Nephron (organoid): ENCODE results near the gene MDP1.

Experiments
- H3K27ac Mint-ChIP-seq, 3 experiments: 2 replicates each; pipeline ENCODE4 v1.8.0; 2020; ENCODE audit warnings: mixed read lengths in 3 of 3, mild to moderate bottlenecking in 2 of 3, moderate library complexity in 1 of 3
- H3K27me3 Mint-ChIP-seq: 2 replicates; pipeline ENCODE4 v1.8.0; 2021; ENCODE audit warnings: low read depth, mild to moderate bottlenecking, moderate library complexity, mixed read lengths
- H3K36me3 Mint-ChIP-seq: 2 replicates; pipeline ENCODE4 v1.8.0; 2020; ENCODE audit warnings: low read depth, mixed read lengths
- H3K4me1 Mint-ChIP-seq: 2 replicates; pipeline ENCODE4 v1.8.0; 2020; ENCODE audit warnings: mixed read lengths
- H3K4me3 Mint-ChIP-seq, 3 experiments: 2 replicates each; pipeline ENCODE4 v1.8.0; 2020; ENCODE audit warnings: mild to moderate bottlenecking in 3 of 3, mixed read lengths in 3 of 3, moderate library complexity in 2 of 3
- H3K9me3 Mint-ChIP-seq: 2 replicates; pipeline ENCODE4 v1.8.0; 2020; ENCODE audit warnings: mixed read lengths
- TF ChIP-seq, protein P1 (sequence below), 3 experiments: fragments of 200-600 bp; sonication (generic); IDR thresholded peaks; one replicate each; pipeline ENCODE4 v1.5.0; 2021; ENCODE audit warnings: antibody characterized with exemption in 3 of 3; ENCODE audit not compliant: unreplicated experiment in 3 of 3

The MDP1 gene

DNA sequence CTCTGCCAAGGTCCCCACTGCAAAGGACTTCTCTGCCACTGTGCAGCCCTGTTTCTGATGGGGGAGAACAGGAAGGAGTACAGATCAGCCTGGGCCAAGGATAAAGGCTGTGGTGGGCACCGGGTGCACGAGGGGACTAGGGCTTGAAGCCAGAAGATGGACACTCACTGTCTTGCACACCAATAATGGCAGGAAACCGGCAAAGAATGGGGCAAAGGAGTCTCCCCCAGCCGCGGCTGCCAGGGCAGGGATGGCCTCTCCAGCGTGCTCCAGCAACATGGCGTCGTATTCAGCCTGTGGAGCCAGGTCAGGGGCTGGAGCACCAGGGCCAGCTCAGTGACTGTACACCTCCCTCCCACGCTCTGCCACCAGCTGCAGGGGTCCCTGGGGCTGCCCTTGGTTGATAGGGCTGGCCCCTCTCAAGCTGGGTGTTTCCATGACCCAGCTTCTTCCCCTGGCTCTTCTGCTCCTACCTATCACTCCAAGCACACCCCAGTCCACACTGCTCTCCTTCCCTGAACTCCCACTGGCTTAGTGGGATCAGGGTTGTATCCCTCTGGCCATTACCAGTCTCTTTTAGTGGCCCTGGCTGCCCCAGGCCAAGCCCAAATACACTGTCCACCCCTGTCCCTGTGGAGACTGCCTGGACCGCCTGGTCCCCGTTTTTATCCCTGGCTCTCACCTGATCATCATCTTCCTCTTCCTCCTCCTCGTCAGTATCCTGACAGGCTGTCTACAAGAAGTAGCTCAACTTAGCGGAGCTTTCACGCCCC lies 33.6 kb downstream of the MDP1 start:
- Mint-ChIP-seq H3K27ac (peak overlapping the region in 1 of 3 experiments; percentile 63), H3K9me3 (no peaks in the 10 kb centered on the region), H3K27me3 (no peaks in the 10 kb centered on the region), H3K4me1 (peaks cover 13% of the 10 kb centered on the region), H3K36me3 (peaks cover 35% of the 10 kb centered on the region), H3K4me3 (no peak overlapping the region)
- TF ChIP-seq, protein P1, sequence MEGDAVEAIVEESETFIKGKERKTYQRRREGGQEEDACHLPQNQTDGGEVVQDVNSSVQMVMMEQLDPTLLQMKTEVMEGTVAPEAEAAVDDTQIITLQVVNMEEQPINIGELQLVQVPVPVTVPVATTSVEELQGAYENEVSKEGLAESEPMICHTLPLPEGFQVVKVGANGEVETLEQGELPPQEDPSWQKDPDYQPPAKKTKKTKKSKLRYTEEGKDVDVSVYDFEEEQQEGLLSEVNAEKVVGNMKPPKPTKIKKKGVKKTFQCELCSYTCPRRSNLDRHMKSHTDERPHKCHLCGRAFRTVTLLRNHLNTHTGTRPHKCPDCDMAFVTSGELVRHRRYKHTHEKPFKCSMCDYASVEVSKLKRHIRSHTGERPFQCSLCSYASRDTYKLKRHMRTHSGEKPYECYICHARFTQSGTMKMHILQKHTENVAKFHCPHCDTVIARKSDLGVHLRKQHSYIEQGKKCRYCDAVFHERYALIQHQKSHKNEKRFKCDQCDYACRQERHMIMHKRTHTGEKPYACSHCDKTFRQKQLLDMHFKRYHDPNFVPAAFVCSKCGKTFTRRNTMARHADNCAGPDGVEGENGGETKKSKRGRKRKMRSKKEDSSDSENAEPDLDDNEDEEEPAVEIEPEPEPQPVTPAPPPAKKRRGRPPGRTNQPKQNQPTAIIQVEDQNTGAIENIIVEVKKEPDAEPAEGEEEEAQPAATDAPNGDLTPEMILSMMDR (IDR thresholded peaks at IDR 0.05; ENCODE audit: unreplicated experiment in 3 of 3), result no peak

DNA sequence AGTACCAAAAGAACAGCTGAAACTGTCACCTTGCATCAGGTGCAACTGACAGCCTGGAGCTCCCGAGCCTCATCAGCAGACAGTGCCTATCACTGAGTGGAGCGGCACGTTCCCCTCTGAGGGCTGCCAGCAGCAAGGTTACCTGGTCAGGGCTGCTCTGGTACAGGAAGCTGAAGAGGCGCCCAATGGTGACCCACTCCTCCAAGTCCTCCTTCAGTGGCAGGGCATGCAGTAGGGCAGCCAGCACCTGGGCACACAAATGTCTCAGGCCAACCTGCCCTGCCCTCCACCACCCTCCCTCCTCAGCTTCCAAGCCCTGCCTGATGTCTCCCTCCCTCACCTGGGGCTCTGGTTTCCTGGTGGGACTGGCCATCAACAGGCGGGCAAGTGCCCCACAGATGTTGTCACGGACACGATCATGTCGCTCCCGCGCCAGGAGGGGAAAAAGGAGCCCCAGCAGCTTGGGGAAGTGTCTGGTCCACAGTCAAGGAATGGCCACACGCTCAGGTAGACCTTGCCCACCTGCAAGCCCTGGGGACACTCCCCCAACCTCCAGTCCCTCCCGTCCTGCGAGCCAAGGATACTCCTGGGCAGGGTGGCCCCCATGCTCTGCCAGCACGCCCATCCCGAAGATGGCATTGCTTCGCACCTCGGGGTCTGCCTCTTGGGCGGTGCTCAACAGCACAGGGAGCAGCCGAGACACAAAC lies 34.3 kb downstream of the MDP1 start:
- no peak overlapping the region for H3K4me3 Mint-ChIP-seq
- peak overlapping the region in 1 of 3 experiments; percentile 98 for H3K27ac Mint-ChIP-seq
- H3K4me1 Mint-ChIP-seq, result peaks cover 10% of the 10 kb centered on the region
- H3K27me3 Mint-ChIP-seq, result no peaks in the 10 kb centered on the region
- peaks cover 39% of the 10 kb centered on the region for H3K36me3 Mint-ChIP-seq
- TF ChIP-seq, protein P1 (IDR thresholded peaks at IDR 0.05; ENCODE audit: unreplicated experiment in 3 of 3), result no peak
- H3K9me3 Mint-ChIP-seq, result no peaks in the 10 kb centered on the region

DNA sequence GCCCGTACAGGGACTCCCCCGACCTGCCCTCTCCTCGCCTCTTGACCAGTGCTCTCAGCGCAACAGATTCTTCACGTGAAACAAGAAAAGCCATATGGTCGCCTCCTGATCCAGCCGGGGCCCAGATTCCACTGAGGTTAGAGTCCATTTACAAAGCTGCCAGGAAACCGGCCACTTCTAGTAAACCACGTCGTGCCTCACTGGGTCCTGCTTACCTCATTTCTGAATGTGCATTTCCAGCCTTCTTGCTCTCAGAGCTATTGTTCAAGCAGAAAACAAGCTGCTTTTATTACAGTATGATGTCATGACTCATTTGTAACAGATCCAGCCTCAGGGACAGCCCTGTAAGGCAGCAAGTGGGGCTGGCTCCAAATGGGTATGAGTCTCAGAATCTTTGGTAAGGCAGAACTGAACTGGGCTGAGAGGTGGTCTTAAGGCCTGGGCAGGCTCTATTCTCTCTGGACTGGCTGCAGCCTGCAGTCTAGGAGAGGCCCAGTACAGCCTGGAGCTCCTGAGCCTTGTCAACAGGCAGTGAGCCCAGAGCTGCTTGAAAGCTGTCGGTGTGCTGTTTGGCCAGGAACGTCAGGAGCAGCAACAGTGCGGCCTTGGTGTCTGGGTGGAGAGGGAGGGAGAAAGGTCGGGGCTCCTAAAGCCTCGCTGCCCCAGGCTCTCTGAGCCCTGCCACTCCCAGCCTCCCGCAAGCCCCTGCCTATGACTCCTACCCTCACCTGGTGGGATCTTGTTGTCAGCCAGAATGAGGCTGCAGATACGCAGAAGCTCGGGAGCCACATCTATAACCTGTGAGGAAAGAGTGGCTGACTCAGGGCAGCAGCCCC lies 35.7 kb downstream of the MDP1 start:
- H3K27me3 Mint-ChIP-seq, result no peaks in the 10 kb centered on the region
- no peaks in the 10 kb centered on the region for H3K9me3 Mint-ChIP-seq
- peaks cover 41% of the 10 kb centered on the region for H3K36me3 Mint-ChIP-seq
- H3K4me3 Mint-ChIP-seq, result peak overlapping the region in 1 of 3 experiments; percentile 11
- H3K27ac Mint-ChIP-seq, result peak overlapping the region; percentile 97 to 98 (median 97)
- H3K4me1 Mint-ChIP-seq, result peaks cover 10% of the 10 kb centered on the region
- TF ChIP-seq, protein P1 (IDR thresholded peaks at IDR 0.05; ENCODE audit: unreplicated experiment in 3 of 3), result no peak

DNA sequence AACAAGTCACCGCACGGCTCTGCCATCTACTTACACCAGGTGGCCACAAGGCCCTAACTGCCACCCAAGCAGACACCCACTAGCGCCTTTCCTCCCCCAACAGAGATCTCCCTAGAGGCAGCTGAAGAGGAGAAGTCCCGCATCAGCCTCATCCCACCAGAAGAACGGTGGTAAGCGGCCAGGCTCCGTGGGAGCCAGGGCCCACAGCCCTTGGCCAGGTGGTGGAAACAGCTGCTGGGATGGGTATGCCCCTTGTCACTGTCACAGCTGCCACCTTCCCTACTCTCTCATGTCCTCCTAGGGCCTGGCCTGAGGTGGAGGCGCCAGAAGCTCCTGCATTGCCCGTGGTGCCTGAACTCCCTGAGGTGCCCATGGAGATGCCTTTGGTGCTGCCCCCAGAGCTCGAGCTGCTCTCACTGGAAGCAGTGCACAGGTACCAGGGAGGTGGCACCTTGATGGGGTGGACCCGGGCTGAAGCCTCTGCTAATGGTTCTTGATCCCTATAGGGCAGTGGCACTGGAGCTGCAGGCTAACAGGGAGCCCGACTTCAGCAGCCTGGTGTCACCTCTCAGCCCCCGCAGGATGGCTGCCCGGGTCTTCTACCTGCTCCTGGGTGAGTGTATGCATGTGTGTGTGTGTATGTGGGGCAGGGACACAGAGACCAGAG lies 36.4 kb downstream of the MDP1 start:
- TF ChIP-seq, protein P1 (IDR thresholded peaks at IDR 0.05; ENCODE audit: unreplicated experiment in 3 of 3), result no peak
- no peaks in the 10 kb centered on the region for H3K9me3 Mint-ChIP-seq
- no peaks in the 10 kb centered on the region for H3K27me3 Mint-ChIP-seq
- H3K4me3 Mint-ChIP-seq, result peak overlapping the region in 1 of 3 experiments; percentile 11
- H3K36me3 Mint-ChIP-seq, result peaks cover 48% of the 10 kb centered on the region
- H3K4me1 Mint-ChIP-seq, result peaks cover 10% of the 10 kb centered on the region
- H3K27ac Mint-ChIP-seq, result peak overlapping the region; percentile 97 to 98 (median 97)

DNA sequence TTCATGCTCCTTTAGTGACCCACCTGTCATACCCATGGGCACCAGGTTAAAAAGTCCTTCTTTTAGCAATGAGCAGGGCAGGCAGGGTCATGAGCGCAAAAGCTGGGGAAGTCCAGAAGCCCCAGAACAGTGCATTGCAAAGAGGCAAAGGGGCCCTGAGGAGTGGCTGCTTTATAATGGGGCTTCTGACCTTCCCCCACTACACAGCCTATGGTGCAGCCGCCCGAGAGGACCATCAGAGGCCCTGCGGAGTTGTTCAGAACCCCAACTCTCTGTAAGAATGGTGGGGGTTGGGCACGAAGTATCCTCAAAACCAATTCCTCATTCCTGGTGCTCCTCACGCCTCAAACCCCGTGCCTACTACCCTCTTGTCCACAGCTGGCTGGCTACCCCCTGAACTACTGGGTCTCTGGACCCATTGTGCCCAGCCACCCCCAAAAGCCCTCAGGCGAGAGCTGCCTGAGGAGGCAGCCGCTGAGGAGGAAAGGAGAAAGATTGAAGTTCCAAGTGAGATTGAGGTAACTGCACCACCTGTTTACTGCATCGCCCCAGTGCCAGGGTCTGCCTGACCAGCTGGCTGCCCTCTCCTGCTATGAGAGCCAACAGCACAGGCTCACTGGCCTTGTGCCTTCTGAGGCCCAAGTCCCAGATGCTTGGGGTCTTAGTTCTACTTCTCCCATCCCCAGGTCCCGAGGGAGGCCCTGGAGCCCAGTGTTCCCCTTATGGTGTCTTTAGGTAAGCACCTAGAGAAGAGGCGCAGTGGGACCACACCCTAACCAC lies 37.3 kb downstream of the MDP1 start:
- Mint-ChIP-seq H3K4me1 (peaks cover 10% of the 10 kb centered on the region), H3K4me3 (no peak overlapping the region), H3K36me3 (peaks cover 49% of the 10 kb centered on the region), H3K27ac (peak overlapping the region; percentile 97 to 98 (median 97)), H3K27me3 (no peaks in the 10 kb centered on the region), H3K9me3 (no peaks in the 10 kb centered on the region)
- TF ChIP-seq, protein P1 (IDR thresholded peaks at IDR 0.05; ENCODE audit: unreplicated experiment in 3 of 3), result no peak
